ENCODE results near the gene FFAR2. TPM values are rescaled to one million over a fixed set of nuclear protein-coding genes. Genes with fewer than 3 reads are reported as not detected.
"Not testable (repeated sequence)": the region's sequence is repeated elsewhere in the genome, so short reads cannot be mapped to it uniquely, and the experiment has no call there.

The FFAR2 gene
- total RNA-seq, 4 donors from 2014 or later, result 0.21 TPM; not detected in 2

GRCh38 chr19:35400773-35401100, 47.3 kb upstream of the FFAR2 start:
- Histone ChIP-seq H3K4me3 (no peak overlapping the region), H3K36me3 (no peaks in the 10 kb centered on the region), H3K9me3 (no peaks in the 10 kb centered on the region), H3K27ac (no peak overlapping the region), H3K27me3 (no peaks in the 10 kb centered on the region), H3K4me1 (no peaks in the 10 kb centered on the region)
- intact Hi-C loops (cut with DNase I; ENCODE audit: low total_unique reads), result no loop called here
- no peak for DNase-seq
- no peak for TF ChIP-seq CTCF (IDR thresholded peaks at IDR 0.05)
- no peak for TF ChIP-seq POLR2A (IDR thresholded peaks at IDR 0.05)

- DNase-seq; H3K4me1 ChIP-seq; intact Hi-C loops (cut with DNase I; ENCODE audit: low total_unique reads); H3K27me3 ChIP-seq; H3K4me3 ChIP-seq; H3K27ac ChIP-seq; H3K9me3 ChIP-seq; H3K36me3 ChIP-seq: not testable (repeated sequence)
Measured at GRCh38 chr19:35401416-35401815, 46.6 kb upstream of the FFAR2 start.

- TF ChIP-seq POLR2A (IDR thresholded peaks at IDR 0.05) (no peak), CTCF (IDR thresholded peaks at IDR 0.05) (no peak)
- Histone ChIP-seq H3K4me3 (no peak overlapping the region), H3K27me3 (no peaks in the 10 kb centered on the region), H3K4me1 (no peaks in the 10 kb centered on the region), H3K36me3 (no peaks in the 10 kb centered on the region), H3K9me3 (no peaks in the 10 kb centered on the region), H3K27ac (no peak overlapping the region)
- intact Hi-C loops (cut with DNase I; ENCODE audit: low total_unique reads), result no loop called here
- DNase-seq, result no peak
Measured at GRCh38 chr19:35403116-35403760, 44.8 kb upstream of the FFAR2 start.

- intact Hi-C loops (cut with DNase I; ENCODE audit: low total_unique reads), result no loop called here
- H3K9me3 ChIP-seq, result no peaks in the 10 kb centered on the region
- no peaks in the 10 kb centered on the region for H3K4me1 ChIP-seq
- no peaks in the 10 kb centered on the region for H3K27me3 ChIP-seq
- H3K36me3 ChIP-seq, result no peaks in the 10 kb centered on the region
- H3K27ac ChIP-seq, result no peak overlapping the region
- H3K4me3 ChIP-seq, result no peak overlapping the region
- no peak for DNase-seq
- TF ChIP-seq CTCF (IDR thresholded peaks at IDR 0.05) (no peak), POLR2A (IDR thresholded peaks at IDR 0.05) (no peak)
Measured at GRCh38 chr19:35404879-35405622, 43.0 kb upstream of the FFAR2 start.

GRCh38 chr19:35407619-35408018, 40.4 kb upstream of the FFAR2 start:
- TF ChIP-seq CTCF (IDR thresholded peaks at IDR 0.05), result no peak
- no peak for TF ChIP-seq POLR2A (IDR thresholded peaks at IDR 0.05)
- no peak for DNase-seq
- intact Hi-C loops (cut with DNase I; ENCODE audit: low total_unique reads), result no loop called here
- H3K4me1 ChIP-seq, result no peaks in the 10 kb centered on the region
- H3K27ac ChIP-seq, result no peak overlapping the region
- H3K4me3 ChIP-seq, result no peak overlapping the region
- H3K27me3 ChIP-seq, result no peaks in the 10 kb centered on the region
- H3K36me3 ChIP-seq, result no peaks in the 10 kb centered on the region
- H3K9me3 ChIP-seq, result no peaks in the 10 kb centered on the region
